Skeletal muscle tissue (tissue), 4 donors: ENCODE results near the gene MCFD2. TPM values are rescaled to one million over a fixed set of nuclear protein-coding genes. Genes with fewer than 3 reads are reported as not detected.

ENCODE experiments used
- H3K27ac ChIP-seq: one replicate; pipeline ENCODE4 v1.7.0; 2013; ENCODE audit warnings: mild to moderate bottlenecking, low read depth, low read length, inconsistent platforms
- H3K27me3 ChIP-seq, 3 donors: one replicate each; pipeline ENCODE4 v1.7.0; 2013; ENCODE audit warnings: low read length in 3 of 3; ENCODE audit not compliant: control insufficient read depth in 3 of 3, insufficient read depth in 3 of 3
- H3K36me3 ChIP-seq, 3 donors: one replicate each; pipeline ENCODE4 v1.7.0; 2013; ENCODE audit warnings: low read length in 3 of 3; ENCODE audit not compliant: control insufficient read depth in 3 of 3, insufficient read depth in 3 of 3
- H3K4me1 ChIP-seq, 3 donors: one replicate each; pipeline ENCODE4 v1.7.0; 2013; ENCODE audit warnings: low read length in 3 of 3, mild to moderate bottlenecking in 3 of 3; ENCODE audit not compliant: control insufficient read depth in 3 of 3, insufficient read depth in 3 of 3
- H3K4me3 ChIP-seq, 3 donors: one replicate each; pipeline ENCODE4 v1.7.0; 2013; ENCODE audit warnings: low read length in 3 of 3
- H3K9ac ChIP-seq, 3 donors: one replicate each; pipeline ENCODE4 v1.7.0; 2013; ENCODE audit warnings: low read length in 3 of 3, mild to moderate bottlenecking in 3 of 3, moderate library complexity in 2 of 3, low read depth in 1 of 3
- H3K9me3 ChIP-seq, 3 donors: one replicate each; pipeline ENCODE4 v1.7.0; 2013; ENCODE audit warnings: low read length in 3 of 3; ENCODE audit not compliant: control insufficient read depth in 3 of 3
- total RNA-seq: library from RNA; depleted of rRNA; stranded (reverse); fragments of >200 nt; gene quantifications from one replicate; pipeline ENCODE4 v1.2.3, GENCODE V29; 2014
- donor health status: Osteomylitis.

The MCFD2 gene
- total RNA-seq, 1 donor from 2014 or later = 36.0 TPM

DNA sequence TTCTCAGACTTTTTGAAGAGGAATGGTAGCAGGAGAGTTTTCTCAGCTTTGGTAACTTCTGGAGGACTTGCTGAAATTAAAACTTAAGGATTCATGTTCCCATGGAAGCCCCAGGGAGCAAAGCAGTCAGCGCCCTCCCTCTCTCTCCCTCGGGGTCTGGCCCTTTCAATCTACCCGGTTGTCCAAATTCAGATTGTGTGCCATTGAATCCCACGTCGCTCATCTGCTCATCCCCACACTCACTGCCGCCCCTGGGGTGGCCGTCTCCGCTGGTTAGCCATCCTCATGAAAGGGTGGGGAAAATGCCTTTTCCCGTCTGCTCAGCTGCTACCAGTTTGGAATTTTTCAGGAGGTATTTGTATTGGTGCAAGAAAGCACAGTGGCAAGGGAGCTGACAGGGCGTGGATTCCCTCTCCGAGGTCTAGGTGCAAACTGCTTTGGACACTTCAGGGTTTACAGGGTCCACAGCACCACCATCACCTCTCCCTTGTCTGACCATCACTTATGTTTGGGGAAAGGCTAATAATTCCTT lies 27.1 kb downstream of the MCFD2 start:
- no peaks in the 10 kb centered on the region for H3K9me3 ChIP-seq
- peak overlapping the region in 1 of 3 donors; percentile 56 for H3K4me3 ChIP-seq
- H3K36me3 ChIP-seq = no peaks in the 10 kb centered on the region
- H3K27ac ChIP-seq = no peak overlapping the region
- H3K4me1 ChIP-seq = peaks cover 4 to 7% (median 4%) of the 10 kb centered on the region in 3 donors
- peak overlapping the region in 1 of 3 donors; percentile 51 for H3K9ac ChIP-seq
- H3K27me3 ChIP-seq = no peaks in the 10 kb centered on the region

DNA sequence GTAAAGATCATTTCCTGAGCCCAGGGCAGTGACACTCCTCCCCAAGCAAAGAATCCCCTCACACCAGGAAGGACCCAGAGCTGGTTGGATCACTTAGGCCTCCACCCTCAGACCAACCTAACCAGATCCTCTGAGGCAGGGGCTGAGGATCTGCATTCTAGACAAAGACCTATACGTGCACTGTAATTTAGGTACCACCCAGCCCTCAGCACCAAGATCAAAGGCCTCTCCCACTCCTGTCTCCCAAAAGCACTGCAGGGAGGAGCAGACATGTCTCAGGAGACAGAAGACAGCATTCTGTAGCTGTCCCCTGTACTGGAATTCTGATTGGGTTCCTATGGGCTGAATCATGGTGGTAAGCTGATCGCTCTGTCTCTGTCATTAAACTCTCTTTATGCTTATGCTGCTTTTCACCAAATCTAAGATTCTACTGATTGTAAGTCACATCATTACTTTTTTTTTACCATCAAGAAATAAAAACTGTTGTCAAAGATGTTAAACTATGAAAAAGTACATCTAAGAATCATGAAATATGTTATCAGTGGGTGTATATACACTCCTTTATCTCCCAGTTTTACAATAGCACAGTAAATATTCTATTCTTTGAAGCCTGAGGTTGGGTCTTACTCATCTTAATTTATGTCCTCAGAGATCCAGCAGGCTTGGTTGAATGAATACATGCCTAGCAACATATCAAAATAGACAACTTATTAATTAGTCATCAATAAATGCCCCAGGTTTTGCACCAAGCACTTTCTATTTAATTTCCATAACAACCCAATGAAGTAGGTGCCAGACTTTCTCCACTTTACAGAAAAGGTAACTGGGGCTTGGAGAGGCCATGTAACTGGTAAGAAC lies 28.3 kb downstream of the MCFD2 start:
- Histone ChIP-seq H3K9ac (no peak overlapping the region), H3K4me3 (no peak overlapping the region), H3K9me3 (no peaks in the 10 kb centered on the region), H3K27me3 (no peaks in the 10 kb centered on the region), H3K4me1 (peaks cover 11 to 12% (median 11%) of the 10 kb centered on the region in 3 donors), H3K27ac (no peak overlapping the region), H3K36me3 (no peaks in the 10 kb centered on the region)

DNA sequence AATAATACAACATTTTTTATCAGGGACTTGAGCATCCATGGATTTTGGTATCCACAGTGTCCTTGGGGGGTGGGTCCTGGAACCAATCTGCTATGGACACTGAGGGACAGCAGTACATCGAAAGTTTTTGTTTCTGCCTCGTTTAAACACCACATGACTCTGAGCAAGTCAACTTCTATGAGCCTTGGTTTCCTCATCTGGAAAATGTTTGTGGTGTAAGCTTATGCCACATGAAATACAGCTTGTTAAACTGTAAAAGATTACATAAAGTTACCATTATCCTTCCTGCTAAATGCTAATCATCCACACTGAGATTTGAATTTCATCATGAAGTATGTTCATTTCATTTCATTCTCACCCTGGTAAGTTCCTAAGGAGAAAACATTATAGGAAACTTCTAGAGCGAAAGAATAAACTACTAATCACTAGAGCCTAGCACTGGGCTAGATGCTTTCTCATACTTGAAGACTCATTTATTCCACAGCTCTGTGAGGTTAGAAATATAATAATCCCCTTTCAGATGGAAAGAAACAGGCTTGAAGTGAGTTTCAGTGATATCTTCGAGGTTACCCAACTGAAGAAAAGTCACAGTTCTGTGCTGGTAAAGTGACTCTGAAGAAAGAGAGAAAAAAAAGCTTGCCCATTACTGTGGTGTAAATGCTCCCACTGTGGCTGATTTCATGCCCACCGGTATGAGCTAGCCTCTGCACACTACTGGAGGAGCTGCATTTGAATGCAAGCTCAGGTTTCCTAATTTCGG lies 29.2 kb downstream of the MCFD2 start:
- no peak overlapping the region for H3K27ac ChIP-seq
- H3K4me1 ChIP-seq = peaks cover 18 to 19% (median 19%) of the 10 kb centered on the region in 3 donors
- H3K9me3 ChIP-seq = no peaks in the 10 kb centered on the region
- no peak overlapping the region for H3K9ac ChIP-seq
- no peaks in the 10 kb centered on the region for H3K36me3 ChIP-seq
- no peaks in the 10 kb centered on the region for H3K27me3 ChIP-seq
- no peak overlapping the region for H3K4me3 ChIP-seq

DNA sequence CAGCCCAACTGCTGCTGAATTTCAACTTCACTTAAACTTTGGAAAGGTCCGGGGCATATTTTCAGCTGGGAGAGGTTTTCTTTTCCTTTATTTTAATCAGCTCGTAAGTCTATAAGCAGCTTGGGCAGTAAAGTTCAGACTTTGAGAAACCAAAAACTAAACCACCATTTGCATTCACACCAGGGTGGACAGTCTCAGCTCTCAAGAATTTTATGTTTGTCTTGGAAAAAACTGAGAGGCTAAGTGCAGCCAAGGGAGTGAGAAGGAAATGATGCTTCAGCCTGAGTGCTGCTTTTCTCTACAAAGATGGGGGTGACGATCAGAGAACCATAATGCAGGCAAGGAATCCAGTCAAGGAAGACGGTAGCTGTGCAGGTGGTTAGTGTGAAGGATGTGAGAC lies 30.2 kb downstream of the MCFD2 start:
- no peaks in the 10 kb centered on the region for H3K36me3 ChIP-seq
- no peak overlapping the region for H3K9ac ChIP-seq
- no peaks in the 10 kb centered on the region for H3K27me3 ChIP-seq
- peaks cover 20 to 25% (median 21%) of the 10 kb centered on the region in 3 donors for H3K4me1 ChIP-seq
- H3K27ac ChIP-seq = peak overlapping the region; percentile 27
- H3K9me3 ChIP-seq = no peaks in the 10 kb centered on the region
- no peak overlapping the region for H3K4me3 ChIP-seq

- no peaks in the 10 kb centered on the region for H3K27me3 ChIP-seq
- no peaks in the 10 kb centered on the region for H3K36me3 ChIP-seq
- no peak overlapping the region for H3K27ac ChIP-seq
- H3K9me3 ChIP-seq = no peaks in the 10 kb centered on the region
- H3K4me1 ChIP-seq = peaks cover 34 to 45% (median 45%) of the 10 kb centered on the region in 3 donors
- H3K9ac ChIP-seq = no peak overlapping the region
- H3K4me3 ChIP-seq = no peak overlapping the region
These were observed 36.1 kb downstream of the MCFD2 start for GRCh38 chr2:46879511-46879910.

DNA sequence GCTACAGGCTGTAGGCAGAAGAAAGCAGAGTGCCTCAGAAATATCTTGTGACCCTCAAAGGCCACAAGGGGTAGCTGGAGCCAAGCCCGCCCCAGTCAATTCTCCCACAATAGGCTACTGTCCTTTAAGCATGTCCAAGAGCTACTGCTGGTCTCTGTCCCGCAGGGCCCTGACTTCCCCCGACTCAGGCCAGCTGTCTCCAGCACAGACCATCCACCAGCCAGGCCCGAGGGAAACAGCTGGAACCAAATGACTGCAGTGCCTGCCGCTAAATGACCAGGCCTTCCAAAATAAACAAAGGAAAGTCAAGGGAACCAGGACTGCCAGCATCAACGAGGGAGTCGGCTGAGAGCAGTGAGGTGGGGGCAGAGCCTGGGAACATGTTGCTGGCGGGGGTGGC lies 36.7 kb downstream of the MCFD2 start:
- peak overlapping the region in 1 of 3 donors; percentile 8 for H3K9ac ChIP-seq
- peak overlapping the region in 1 of 3 donors; percentile 22 for H3K4me3 ChIP-seq
- peak overlapping the region; percentile 51 for H3K27ac ChIP-seq
- H3K27me3 ChIP-seq = no peaks in the 10 kb centered on the region
- no peaks in the 10 kb centered on the region for H3K9me3 ChIP-seq
- H3K4me1 ChIP-seq = peaks cover 40 to 51% (median 51%) of the 10 kb centered on the region in 3 donors
- H3K36me3 ChIP-seq = no peaks in the 10 kb centered on the region

- Histone ChIP-seq H3K4me1 (peaks cover 45 to 56% (median 56%) of the 10 kb centered on the region in 3 donors), H3K9me3 (no peaks in the 10 kb centered on the region), H3K36me3 (no peaks in the 10 kb centered on the region), H3K27me3 (no peaks in the 10 kb centered on the region), H3K9ac (peak overlapping the region in 1 of 3 donors; percentile 33), H3K27ac (peak overlapping the region; percentile 51), H3K4me3 (peak overlapping the region in 1 of 3 donors; percentile 22)
These were observed 37.2 kb downstream of the MCFD2 start for GRCh38 chr2:46878240-46878877.

GRCh38 chr2:46877619-46878113 lies 37.9 kb downstream of the MCFD2 start:
- H3K9ac ChIP-seq = peak overlapping the region in 1 of 3 donors; percentile 4
- H3K36me3 ChIP-seq = no peaks in the 10 kb centered on the region
- H3K27me3 ChIP-seq = no peaks in the 10 kb centered on the region
- no peak overlapping the region for H3K4me3 ChIP-seq
- no peak overlapping the region for H3K27ac ChIP-seq
- H3K4me1 ChIP-seq = peaks cover 51 to 60% (median 57%) of the 10 kb centered on the region in 3 donors
- H3K9me3 ChIP-seq = no peaks in the 10 kb centered on the region

GRCh38 chr2:46876741-46877384 lies 38.7 kb downstream of the MCFD2 start:
- no peak overlapping the region for H3K9ac ChIP-seq

More at GRCh38 chr2:46876741-46877384, 38.7 kb downstream of the MCFD2 start:
- Histone ChIP-seq H3K4me3 (no peak overlapping the region), H3K4me1 (peaks cover 43 to 55% (median 51%) of the 10 kb centered on the region in 3 donors), H3K9me3 (no peaks in the 10 kb centered on the region), H3K36me3 (no peaks in the 10 kb centered on the region), H3K27ac (no peak overlapping the region), H3K27me3 (no peaks in the 10 kb centered on the region)
